ENCODE measurements around the gene FRMD5.

The FRMD5 gene

DNA sequence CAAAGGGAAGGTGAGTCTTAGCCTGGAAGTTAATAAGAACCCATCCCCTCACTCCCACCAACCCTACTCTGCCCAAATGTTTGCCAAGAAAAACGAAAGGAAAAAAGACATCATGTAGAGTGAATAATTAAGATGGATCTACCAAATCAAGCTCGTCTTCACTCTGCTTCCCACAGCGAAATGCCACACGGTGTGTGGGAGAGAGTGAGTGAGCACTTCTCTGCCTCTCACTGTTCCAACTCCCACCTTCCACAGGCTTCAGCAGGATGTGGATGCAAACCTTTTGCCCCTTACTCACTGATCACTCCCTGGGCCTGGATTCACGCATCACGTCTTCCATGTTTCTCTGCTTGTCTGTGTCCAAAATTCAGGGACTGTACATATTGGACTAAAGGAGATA, 282.9 kb downstream of the FRMD5 start:
- no peak for DNase-seq (ENCODE audit: low read depth)
- TF ChIP-seq, protein P1, sequence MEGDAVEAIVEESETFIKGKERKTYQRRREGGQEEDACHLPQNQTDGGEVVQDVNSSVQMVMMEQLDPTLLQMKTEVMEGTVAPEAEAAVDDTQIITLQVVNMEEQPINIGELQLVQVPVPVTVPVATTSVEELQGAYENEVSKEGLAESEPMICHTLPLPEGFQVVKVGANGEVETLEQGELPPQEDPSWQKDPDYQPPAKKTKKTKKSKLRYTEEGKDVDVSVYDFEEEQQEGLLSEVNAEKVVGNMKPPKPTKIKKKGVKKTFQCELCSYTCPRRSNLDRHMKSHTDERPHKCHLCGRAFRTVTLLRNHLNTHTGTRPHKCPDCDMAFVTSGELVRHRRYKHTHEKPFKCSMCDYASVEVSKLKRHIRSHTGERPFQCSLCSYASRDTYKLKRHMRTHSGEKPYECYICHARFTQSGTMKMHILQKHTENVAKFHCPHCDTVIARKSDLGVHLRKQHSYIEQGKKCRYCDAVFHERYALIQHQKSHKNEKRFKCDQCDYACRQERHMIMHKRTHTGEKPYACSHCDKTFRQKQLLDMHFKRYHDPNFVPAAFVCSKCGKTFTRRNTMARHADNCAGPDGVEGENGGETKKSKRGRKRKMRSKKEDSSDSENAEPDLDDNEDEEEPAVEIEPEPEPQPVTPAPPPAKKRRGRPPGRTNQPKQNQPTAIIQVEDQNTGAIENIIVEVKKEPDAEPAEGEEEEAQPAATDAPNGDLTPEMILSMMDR (IDR thresholded peaks at IDR 0.05; ENCODE audit: control insufficient read depth, insufficient read depth, low read depth, low read length, missing control alignments), result no peak
- H3K4me3 ChIP-seq (ENCODE audit: control insufficient read depth, low read depth, low read length), result no peak overlapping the region

GRCh38 chr15:43911235-43911781, 283.8 kb downstream of the FRMD5 start:
- peak; percentile 92 for DNase-seq (ENCODE audit: low read depth)
- no peak overlapping the region for H3K4me3 ChIP-seq (ENCODE audit: control insufficient read depth, low read depth, low read length)
- TF ChIP-seq, protein P1 (IDR thresholded peaks at IDR 0.05; ENCODE audit: control insufficient read depth, insufficient read depth, low read depth, low read length, missing control alignments), result no peak

- TF ChIP-seq, protein P1 (IDR thresholded peaks at IDR 0.05; ENCODE audit: control insufficient read depth, insufficient read depth, low read depth, low read length, missing control alignments), result no peak
- no peak overlapping the region for H3K4me3 ChIP-seq (ENCODE audit: control insufficient read depth, low read depth, low read length)
- DNase-seq (ENCODE audit: low read depth), result no peak
Observed at GRCh38 chr15:43908516-43909050, 286.5 kb downstream of the FRMD5 start.

GRCh38 chr15:43905755-43906154, 289.3 kb downstream of the FRMD5 start:
- no peak overlapping the region for H3K4me3 ChIP-seq (ENCODE audit: control insufficient read depth, low read depth, low read length)
- no peak for DNase-seq (ENCODE audit: low read depth)
- TF ChIP-seq, protein P1 (IDR thresholded peaks at IDR 0.05; ENCODE audit: control insufficient read depth, insufficient read depth, low read depth, low read length, missing control alignments), result no peak

GRCh38 chr15:43903864-43904290, 291.2 kb downstream of the FRMD5 start:
- H3K4me3 ChIP-seq (ENCODE audit: control insufficient read depth, low read depth, low read length), result no peak overlapping the region
- no peak for DNase-seq (ENCODE audit: low read depth)
- TF ChIP-seq, protein P1 (IDR thresholded peaks at IDR 0.05; ENCODE audit: control insufficient read depth, insufficient read depth, low read depth, low read length, missing control alignments), result peak; percentile 87

- no peak overlapping the region for H3K4me3 ChIP-seq (ENCODE audit: control insufficient read depth, low read depth, low read length)
- TF ChIP-seq, protein P1 (IDR thresholded peaks at IDR 0.05; ENCODE audit: control insufficient read depth, insufficient read depth, low read depth, low read length, missing control alignments), result no peak
- no peak for DNase-seq (ENCODE audit: low read depth)
Observed at GRCh38 chr15:43901495-43901894, 293.6 kb downstream of the FRMD5 start.
